ENCODE measurements around the gene POR.

GRCh38 chr7:75950111-75950681 is 35.2 kb downstream of the POR start:
- TF ChIP-seq POLR2AphosphoS5 (IDR thresholded peaks at IDR 0.05; ENCODE audit: low read depth, low read length): no peak
- no peak for TF ChIP-seq TCF7L2 (IDR thresholded peaks at IDR 0.05; ENCODE audit: low read depth, low read length)

Measured in Panc1 (cell line).